Cardiac fibroblast (primary cell): ENCODE data around the gene FAM171A1.

ENCODE experiments used
- DNase-seq, 2 donors: peaks; one replicate each; pipeline versions ENCODE4 v3.0.0 to v3.0.0-alpha.2; 2010; ENCODE audit warnings: low read depth in 2 of 2
- H3K4me3 ChIP-seq, 2 donors: replicated peaks in 1 of 2; 1 replicate in 1 of 2; 2 replicates in 1 of 2; pipeline ENCODE4 v1.5.1; 2011; ENCODE audit warnings: low read depth in 2 of 2, low read length in 2 of 2, mild to moderate bottlenecking in 2 of 2, moderate library complexity in 1 of 2
- TF ChIP-seq, protein P1 (sequence below): IDR thresholded peaks from one replicate; pipeline ENCODE4 v1.5.1; 2011; ENCODE audit warnings: low read depth, mild to moderate bottlenecking, low read length, inconsistent platforms

The FAM171A1 gene

DNA sequence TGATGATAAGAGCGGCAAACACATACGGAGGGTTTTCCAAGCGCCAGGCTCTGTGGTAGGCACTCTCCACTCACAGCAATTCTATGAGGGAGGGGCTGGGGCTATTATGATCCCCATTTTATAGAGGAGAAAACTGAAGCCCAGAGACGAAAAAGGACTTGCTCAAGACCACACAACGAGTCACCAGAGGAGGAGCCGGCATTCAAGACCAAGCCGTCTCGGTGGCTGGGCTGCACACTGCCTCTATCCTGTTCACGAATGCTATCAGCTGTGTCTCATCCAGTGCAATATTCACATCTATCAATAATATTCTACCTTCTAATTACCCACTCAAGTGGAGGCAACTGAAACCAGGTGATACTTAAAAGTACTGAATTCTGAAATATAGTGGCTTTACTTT, 134.7 kb downstream of the FAM171A1 start:
- no peak overlapping the region for H3K4me3 ChIP-seq
- TF ChIP-seq, protein P1, sequence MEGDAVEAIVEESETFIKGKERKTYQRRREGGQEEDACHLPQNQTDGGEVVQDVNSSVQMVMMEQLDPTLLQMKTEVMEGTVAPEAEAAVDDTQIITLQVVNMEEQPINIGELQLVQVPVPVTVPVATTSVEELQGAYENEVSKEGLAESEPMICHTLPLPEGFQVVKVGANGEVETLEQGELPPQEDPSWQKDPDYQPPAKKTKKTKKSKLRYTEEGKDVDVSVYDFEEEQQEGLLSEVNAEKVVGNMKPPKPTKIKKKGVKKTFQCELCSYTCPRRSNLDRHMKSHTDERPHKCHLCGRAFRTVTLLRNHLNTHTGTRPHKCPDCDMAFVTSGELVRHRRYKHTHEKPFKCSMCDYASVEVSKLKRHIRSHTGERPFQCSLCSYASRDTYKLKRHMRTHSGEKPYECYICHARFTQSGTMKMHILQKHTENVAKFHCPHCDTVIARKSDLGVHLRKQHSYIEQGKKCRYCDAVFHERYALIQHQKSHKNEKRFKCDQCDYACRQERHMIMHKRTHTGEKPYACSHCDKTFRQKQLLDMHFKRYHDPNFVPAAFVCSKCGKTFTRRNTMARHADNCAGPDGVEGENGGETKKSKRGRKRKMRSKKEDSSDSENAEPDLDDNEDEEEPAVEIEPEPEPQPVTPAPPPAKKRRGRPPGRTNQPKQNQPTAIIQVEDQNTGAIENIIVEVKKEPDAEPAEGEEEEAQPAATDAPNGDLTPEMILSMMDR: no peak
- peak; percentile 24 to 60 for DNase-seq

DNA sequence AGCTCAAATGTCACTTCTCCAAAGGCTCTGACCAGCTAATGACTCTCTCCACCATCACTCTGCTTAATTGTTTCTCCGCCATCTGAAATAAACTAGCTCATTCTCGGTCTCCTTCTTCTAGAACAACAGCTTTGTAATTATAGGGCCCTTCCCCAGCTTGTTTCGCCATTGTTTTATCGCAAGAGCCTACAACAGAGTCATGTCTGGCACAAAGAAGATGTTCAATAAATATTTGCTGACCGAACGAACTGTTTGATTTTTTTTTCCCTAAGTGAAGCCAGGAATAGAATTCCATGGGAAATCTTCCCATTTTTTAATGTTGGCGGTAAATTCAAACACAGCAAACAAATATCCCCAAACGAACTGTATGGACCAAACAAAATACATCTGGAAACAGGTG, 138.8 kb downstream of the FAM171A1 start:
- TF ChIP-seq, protein P1: no peak
- H3K4me3 ChIP-seq: no peak overlapping the region
- no peak for DNase-seq

DNA sequence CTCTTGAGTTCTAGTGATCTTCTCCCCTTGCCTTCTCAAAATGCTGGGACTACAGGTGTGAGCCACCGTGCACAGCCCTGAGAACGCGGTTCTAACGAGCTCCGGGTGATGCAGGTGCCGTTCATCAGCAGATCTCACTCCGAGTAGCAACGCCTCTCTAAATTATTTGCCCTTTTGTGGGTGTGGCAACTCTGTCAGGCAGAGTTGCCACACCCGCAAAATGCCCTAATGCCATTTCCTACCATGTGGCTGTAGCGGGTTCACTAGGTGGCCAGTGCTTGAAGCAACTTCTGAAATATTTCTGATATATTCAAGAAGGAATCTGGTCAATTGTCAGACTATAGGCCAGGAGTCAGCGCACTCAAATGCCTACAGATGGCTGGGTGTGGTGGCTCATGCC, 139.7 kb downstream of the FAM171A1 start:
- no peak overlapping the region for H3K4me3 ChIP-seq
- no peak for DNase-seq
- TF ChIP-seq, protein P1: no peak

DNA sequence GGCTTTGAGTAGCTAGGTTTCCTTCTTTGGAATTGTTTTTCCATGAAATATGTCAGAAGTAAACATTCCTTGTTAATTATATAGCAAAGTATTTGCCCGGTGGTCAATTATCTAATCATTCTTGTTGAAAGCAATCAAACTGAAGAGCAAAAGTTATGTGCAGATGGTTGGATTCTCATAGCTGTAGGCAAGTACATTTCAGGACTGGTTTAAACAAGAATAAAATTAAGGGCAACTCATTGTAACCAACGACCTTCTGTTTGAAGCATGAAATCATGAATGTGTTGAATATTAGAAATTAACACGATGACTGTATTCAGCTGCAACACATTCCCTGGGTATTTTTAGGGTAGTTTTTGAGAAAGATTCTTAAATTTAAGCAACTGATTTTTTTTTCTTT, 140.8 kb downstream of the FAM171A1 start:
- no peak overlapping the region for H3K4me3 ChIP-seq
- DNase-seq: no peak
- TF ChIP-seq, protein P1: no peak

DNA sequence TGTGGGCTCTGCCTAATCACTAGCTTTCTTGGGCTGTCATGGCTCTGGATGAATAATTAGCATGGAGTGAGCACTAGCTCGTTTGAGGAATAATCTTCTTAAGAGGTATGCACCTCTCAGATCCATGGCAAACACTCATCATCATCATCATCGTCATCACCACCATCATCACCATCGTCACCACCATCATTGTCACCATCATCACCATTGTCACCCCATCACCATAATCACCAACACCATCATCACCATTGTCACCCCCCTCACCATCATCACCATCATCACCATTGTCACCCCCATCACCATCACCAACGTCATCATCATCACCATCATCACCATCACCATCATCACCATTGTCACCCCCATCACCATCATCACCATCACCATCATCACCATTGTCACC, 141.8 kb downstream of the FAM171A1 start:
- TF ChIP-seq, protein P1: no peak
- no peak for DNase-seq
- no peak overlapping the region for H3K4me3 ChIP-seq

DNA sequence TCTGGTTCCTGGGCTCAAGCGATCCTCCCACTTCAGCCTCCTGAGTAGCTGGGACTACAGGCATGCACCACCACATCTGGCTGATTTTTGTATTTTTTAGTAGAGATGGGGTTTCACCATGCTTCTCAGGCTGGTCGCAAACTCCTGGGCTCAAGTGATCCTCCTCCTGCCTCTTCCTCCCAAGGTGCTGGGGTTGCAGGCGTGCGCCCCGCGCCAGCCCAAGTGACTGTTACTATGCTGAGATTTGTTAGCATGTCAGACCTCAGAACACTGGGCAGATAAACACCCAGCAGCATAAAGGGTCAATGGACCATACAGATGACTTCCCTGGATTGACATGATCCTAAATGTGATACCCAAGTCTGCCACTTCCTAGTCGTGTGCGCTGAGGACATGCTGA, 142.7 kb downstream of the FAM171A1 start:
- TF ChIP-seq, protein P1: no peak
- H3K4me3 ChIP-seq: no peak overlapping the region
- DNase-seq: no peak

DNA sequence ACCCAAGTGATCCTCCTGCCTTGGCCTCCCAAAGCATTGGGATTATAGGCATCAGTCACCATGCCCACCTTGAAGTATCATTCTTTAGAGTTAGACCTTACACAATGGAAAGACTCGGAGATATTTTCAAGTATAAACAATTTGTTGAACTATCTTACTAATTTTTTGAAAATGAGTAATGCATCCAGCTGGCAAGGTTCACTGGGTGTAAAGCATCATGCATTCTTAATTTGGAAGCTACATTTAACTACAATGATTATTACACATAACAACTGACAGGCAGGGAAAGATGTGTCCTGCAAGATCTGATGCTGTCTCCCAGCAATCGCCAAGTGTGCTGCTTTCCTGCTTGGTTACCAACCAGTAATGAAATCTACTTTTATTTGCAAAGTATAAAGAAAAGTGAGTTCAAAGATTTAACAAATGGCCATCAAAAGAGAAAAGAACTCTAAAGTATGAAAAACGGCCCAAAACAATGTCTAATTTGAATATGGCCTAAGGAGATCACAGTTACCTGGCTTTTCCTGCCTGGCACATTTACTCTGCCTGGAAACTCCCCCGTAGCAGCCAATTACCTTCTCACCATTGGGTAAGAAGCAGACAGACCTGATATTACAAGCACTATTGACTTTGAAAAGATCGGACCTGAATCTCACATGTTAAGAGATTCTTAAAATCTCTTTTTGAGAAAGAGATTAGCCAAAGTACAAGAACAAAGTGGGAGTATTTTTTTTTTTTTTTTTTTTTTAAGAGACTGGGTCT, 143.3 kb downstream of the FAM171A1 start:
- no peak overlapping the region for H3K4me3 ChIP-seq
- DNase-seq: peak; percentile 48 to 53
- TF ChIP-seq, protein P1: no peak
